ENCODE results near the gene SLC6A1. TPM values are rescaled to one million over a fixed set of nuclear protein-coding genes. Genes with fewer than 3 reads are reported as not detected.

The SLC6A1 gene
- total and polyA plus RNA-seq, 2 of the 13 experiments (the other 11 are each of a cell fraction or from before 2014, with no cell fraction given) = not detected

- ATAC-seq (peak; percentile 87), DNase-seq (ENCODE audit: low spot score) (peak; percentile 39), FAIRE-seq (peak; percentile 39)
- Histone ChIP-seq H3K9me3 (ENCODE audit: low read length) (no peaks in the 10 kb centered on the region), H3K4me3 (replicated peaks in 1 of 3; ENCODE audit: insufficient read depth in 1 of 3, low read depth in 2 of 3, low read length in 3 of 3) (no peak overlapping the region), H3K36me3 (replicated peaks in 1 of 2; ENCODE audit: control insufficient read depth in 1 of 2, insufficient read depth in 2 of 2, low read length in 2 of 2) (no peaks in the 10 kb centered on the region), H3K4me2 (ENCODE audit: low read depth, low read length) (no peak overlapping the region), H3K79me2 (ENCODE audit: insufficient read depth, low read length) (no peaks in the 10 kb centered on the region), H3K4me1 (ENCODE audit: insufficient read depth, low read length) (no peaks in the 10 kb centered on the region), H4K20me1 (ENCODE audit: insufficient read depth, low read length) (no peaks in the 10 kb centered on the region), H2AFZ (ENCODE audit: low read length) (no peak overlapping the region), H3K27me3 (ENCODE audit: control insufficient read depth in 1 of 2, insufficient read depth in 2 of 2, low read length in 2 of 2) (peaks cover 0 to 24% of the 10 kb centered on the region in 2 experiments; a peak in 4 of 5 replicates), H3K9ac (ENCODE audit: insufficient read depth, low read depth, low read length) (no peak overlapping the region), H3K27ac (ENCODE audit: extremely low read length, insufficient read depth, low read length) (no peak overlapping the region)
- BruUV-seq (replicated peaks) = no TSS peak
- POLR2A ChIA-PET = no interaction called here
- intact Hi-C loops (cut with micrococcal nuclease; ENCODE audit: unreplicated experiment) = loop anchor here (1.0 to 2.0 kb wide), 2 partner anchors 109 to 300 kb away; no protein-coding TSS in a partner anchor
- CTCF ChIA-PET (ENCODE audit: low intra/inter-chr PET ratio, low total read pairs) = interaction anchor here (1.4 to 3.3 kb wide), 4 partner anchors 108 to 301 kb away, joined by 3 to 17 read pairs (median 10); no protein-coding TSS in a partner anchor
- in situ Hi-C loops (cut with HindIII; ENCODE audit: extremely low pct_ligation_motif_present, low pct_unique_long_range_greater_than_20kb) = no loop called here
- WGBS (ENCODE audit: low lambda C conversion rate) = 16% methylated on average over 14 of the region's 14 CpGs
- TF ChIP-seq SMC3 (IDR thresholded peaks at IDR 0.05; ENCODE audit: low read length) = peak; percentile 92
- TF ChIP-seq CTCF (CRISPR knock-in tag; IDR thresholded peaks at IDR 0.05) = peak; percentile 89
- TF ChIP-seq ZMYM2 (CRISPR knock-in tag; IDR thresholded peaks at IDR 0.05) = no peak
- no peak for TF ChIP-seq NFYC (CRISPR knock-in tag; IDR thresholded peaks at IDR 0.05)
- TF ChIP-seq RAD21 (CRISPR knock-in tag; IDR thresholded peaks at IDR 0.05) = peak; percentile 78
- TF ChIP-seq, protein P1, sequence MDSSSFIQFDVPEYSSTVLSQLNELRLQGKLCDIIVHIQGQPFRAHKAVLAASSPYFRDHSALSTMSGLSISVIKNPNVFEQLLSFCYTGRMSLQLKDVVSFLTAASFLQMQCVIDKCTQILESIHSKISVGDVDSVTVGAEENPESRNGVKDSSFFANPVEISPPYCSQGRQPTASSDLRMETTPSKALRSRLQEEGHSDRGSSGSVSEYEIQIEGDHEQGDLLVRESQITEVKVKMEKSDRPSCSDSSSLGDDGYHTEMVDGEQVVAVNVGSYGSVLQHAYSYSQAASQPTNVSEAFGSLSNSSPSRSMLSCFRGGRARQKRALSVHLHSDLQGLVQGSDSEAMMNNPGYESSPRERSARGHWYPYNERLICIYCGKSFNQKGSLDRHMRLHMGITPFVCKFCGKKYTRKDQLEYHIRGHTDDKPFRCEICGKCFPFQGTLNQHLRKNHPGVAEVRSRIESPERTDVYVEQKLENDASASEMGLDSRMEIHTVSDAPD (CRISPR knock-in tag; IDR thresholded peaks at IDR 0.05) = no peak
- no peak for TF ChIP-seq ZBTB20 (CRISPR knock-in tag; IDR thresholded peaks at IDR 0.05; ENCODE audit: borderline replicate concordance, low read depth)
- 0 out of 2 replicates have a peak, but pooled peaks have one; percentile 30 for TF ChIP-seq ZNF580 (CRISPR knock-in tag; IDR thresholded peaks at IDR 0.05; ENCODE audit: borderline replicate concordance, low read depth)
- TF ChIP-seq STAG1 (CRISPR knock-in tag; IDR thresholded peaks at IDR 0.05) = peak; percentile 89
Measured at GRCh38 chr3:11059090-11059798, 66.7 kb downstream of the SLC6A1 start.

All from HepG2 (cell line).